Left renal pelvis (tissue), 4 donors: ENCODE results near the gene PRKAB2. TPM values are rescaled to one million over a fixed set of nuclear protein-coding genes. Genes with fewer than 3 reads are reported as not detected.
"Not testable (repeated sequence)": the region's sequence is repeated elsewhere in the genome, so short reads cannot be mapped to it uniquely, and the experiment has no call there.

ENCODE experiments used
- DNase-seq, 4 donors: peaks; one replicate each; pipeline ENCODE4 v3.0.0-alpha.2; 2013; ENCODE audit warnings: low read depth in 4 of 4, low spot score in 3 of 4
- polyA plus RNA-seq, 4 donors: library from polyadenylated mRNA; unstranded; fragments of 120-200 nt; gene quantifications; one replicate each; pipeline ENCODE4 v1.2.1, GENCODE V29; 2013; ENCODE audit not compliant: insufficient read length in 4 of 4

The PRKAB2 gene
- polyA plus RNA-seq, 4 donors = 21.1 to 26.1 (median 24.7) TPM

GRCh38 chr1:147111381-147112130, 60.7 kb downstream of the PRKAB2 start:
- DNase-seq = no peak

GRCh38 chr1:147110872-147111271, 61.4 kb downstream of the PRKAB2 start:
- no peak for DNase-seq

- DNase-seq = no peak
Measured at GRCh38 chr1:147110434-147110833, 61.8 kb downstream of the PRKAB2 start.

GRCh38 chr1:147109762-147110161, 62.5 kb downstream of the PRKAB2 start:
- no peak for DNase-seq

- DNase-seq = no peak
Measured at GRCh38 chr1:147109041-147109440, 63.2 kb downstream of the PRKAB2 start.

- DNase-seq = not testable (repeated sequence)
Measured at GRCh38 chr1:147106407-147106881, 65.8 kb downstream of the PRKAB2 start.

GRCh38 chr1:147105909-147106308, 66.4 kb downstream of the PRKAB2 start:
- DNase-seq = no peak

Other genes starting within 250 kb of the PRKAB2 start
- 10 to 100 TPM; 20.0 to 24.8 (median 21.2) TPM for gene NBPF12, start 234.1 kb downstream of the PRKAB2 start, polyA plus RNA-seq
- 1 to 10 TPM; 5.6 to 9.1 (median 8.1) TPM for gene FMO5, start 52.9 kb upstream of the PRKAB2 start, polyA plus RNA-seq
- 10 to 100 TPM; 36.0 to 52.1 (median 49.2) TPM for gene CHD1L, start 70.2 kb upstream of the PRKAB2 start, polyA plus RNA-seq